GM18951 (cell line): ENCODE data around the gene ANGPT4.

ENCODE experiments used
- POLR2A ChIP-seq: IDR thresholded peaks from 4 replicates; pipeline ENCODE4 v1.6.1; 2011; ENCODE audit warnings: mild to moderate bottlenecking; ENCODE audit not compliant: insufficient read length, insufficient read depth; ENCODE audit errors: extremely low read depth
- in situ Hi-C: fragments of 300-500 bp; cut with MboI; formaldehyde crosslinking; loops from one replicate; pipeline ENCODE4 v1.12.0; 2022; ENCODE audit warnings: low sequenced_read_pairs, mixed read lengths, inconsistent platforms; ENCODE audit not compliant: unreplicated experiment

The ANGPT4 gene

GRCh38 chr20:916125-916799 is at the start of gene ANGPT4:
TSS of gene ANGPT4 (minus strand) at chr20:916334. CDS start at chr20:916214, 120 bp downstream.
- in situ Hi-C loops = no loop called here
- TF ChIP-seq POLR2A = no peak

- TF ChIP-seq POLR2A = no peak
- in situ Hi-C loops = no loop called here
Measured at GRCh38 chr20:963795-964194, 47.7 kb upstream of the ANGPT4 start.

GRCh38 chr20:962683-963082 is 46.5 kb upstream of the ANGPT4 start:
- in situ Hi-C loops = no loop called here
- TF ChIP-seq POLR2A = no peak

- in situ Hi-C loops = no loop called here
- TF ChIP-seq POLR2A = no peak
Measured at GRCh38 chr20:962223-962622, 46.1 kb upstream of the ANGPT4 start.

- in situ Hi-C loops = no loop called here
- TF ChIP-seq POLR2A = no peak
Measured at GRCh38 chr20:961768-962167, 45.6 kb upstream of the ANGPT4 start.

- in situ Hi-C loops = loop anchor here (5.0 kb wide), 1 partner anchor 143 kb away; no protein-coding TSS in a partner anchor
Measured at GRCh38 chr20:959996-960615, 44.0 kb upstream of the ANGPT4 start.

GRCh38 chr20:958936-959815 is 43.0 kb upstream of the ANGPT4 start:
- TF ChIP-seq POLR2A = no peak
- in situ Hi-C loops = loop anchor here (5.0 kb wide), 1 partner anchor 142 kb away; no protein-coding TSS in a partner anchor

More at GRCh38 chr20:959996-960615, 44.0 kb upstream of the ANGPT4 start:
- TF ChIP-seq POLR2A = no peak

GRCh38 chr20:957544-957943 is 41.4 kb upstream of the ANGPT4 start:
- in situ Hi-C loops = loop anchor here (5.0 kb wide), 1 partner anchor 140 kb away; no protein-coding TSS in a partner anchor

GRCh38 chr20:956330-956951 is 40.3 kb upstream of the ANGPT4 start:
- TF ChIP-seq POLR2A = no peak
- in situ Hi-C loops = loop anchor here (5.0 kb wide), 1 partner anchor 139 kb away; no protein-coding TSS in a partner anchor

More at GRCh38 chr20:957544-957943, 41.4 kb upstream of the ANGPT4 start:
- TF ChIP-seq POLR2A = no peak

GRCh38 chr20:955656-956055 is 39.5 kb upstream of the ANGPT4 start:
- TF ChIP-seq POLR2A = no peak
- in situ Hi-C loops = loop anchor here (5.0 kb wide), 1 partner anchor 138 kb away; no protein-coding TSS in a partner anchor

GRCh38 chr20:955111-955510 is 39.0 kb upstream of the ANGPT4 start:
- in situ Hi-C loops = loop anchor here (5.0 kb wide), 1 partner anchor 138 kb away; no protein-coding TSS in a partner anchor
- no peak for TF ChIP-seq POLR2A

- in situ Hi-C loops = no loop called here
Measured at GRCh38 chr20:953742-954141, 37.6 kb upstream of the ANGPT4 start.

GRCh38 chr20:952196-952795 is 36.2 kb upstream of the ANGPT4 start:
- no peak for TF ChIP-seq POLR2A
- in situ Hi-C loops = no loop called here

More at GRCh38 chr20:953742-954141, 37.6 kb upstream of the ANGPT4 start:
- TF ChIP-seq POLR2A = no peak
